ENCODE data around the gene STUM.

GRCh38 chr1:226646026-226646869, 97.7 kb downstream of the STUM start:
- TF ChIP-seq CTCF (IDR thresholded peaks at IDR 0.05 in 4 of 5, conservative IDR thresholded peaks at IDR 0.05 in 1 of 5) (no peak), POLR2A (IDR thresholded peaks at IDR 0.05) (no peak)

All from gastrocnemius medialis (tissue), 4 donors.